Fibroblast of lung (primary cell): Measurements from ENCODE around the gene ITPKB. TPM values are rescaled to one million over a fixed set of nuclear protein-coding genes. Genes with fewer than 3 reads are reported as not detected.

Experiments used
- DNase-seq, 2 donors: peaks; one replicate each; pipeline versions ENCODE4 v3.0.0 to v3.0.0-alpha.2; 2010; ENCODE audit warnings: low read depth in 2 of 2
- H2AFZ ChIP-seq: 2 replicates; pipeline ENCODE4 v1.5.1; 2012; ENCODE audit warnings: low read length, control low read depth, inconsistent platforms
- H3K27ac ChIP-seq: 2 replicates; pipeline ENCODE4 v1.5.1; 2011; ENCODE audit warnings: low read length, control low read depth; ENCODE audit not compliant: insufficient read depth
- H3K27me3 ChIP-seq: 2 replicates; pipeline ENCODE4 v1.5.1; 2011; ENCODE audit warnings: mild to moderate bottlenecking, low read length; ENCODE audit not compliant: control insufficient read depth, insufficient read depth
- H3K36me3 ChIP-seq: 2 replicates; pipeline ENCODE4 v1.5.1; 2011; ENCODE audit warnings: low read length; ENCODE audit not compliant: control insufficient read depth, insufficient read depth
- H3K4me1 ChIP-seq: 2 replicates; pipeline ENCODE4 v1.5.1; 2011; ENCODE audit warnings: low read length; ENCODE audit not compliant: control insufficient read depth, insufficient read depth; ENCODE audit errors: extremely low read depth
- H3K4me2 ChIP-seq: 2 replicates; pipeline ENCODE4 v1.5.1; 2011; ENCODE audit warnings: low read length, control low read depth; ENCODE audit not compliant: insufficient read depth; ENCODE audit errors: extremely low read depth
- H3K4me3 ChIP-seq, 4 experiments: fragments of 200-600 bp in 1 of 4; sonication (generic) in 1 of 4; replicated peaks in 1 of 4; 2 replicates each; pipeline ENCODE4 v1.5.1; 2011 to 2016; ENCODE audit warnings: low read length in 4 of 4, low read depth in 3 of 4, mild to moderate bottlenecking in 3 of 4, control low read depth in 2 of 4, inconsistent platforms in 1 of 4, mixed read lengths in 1 of 4; ENCODE audit not compliant: insufficient read depth in 1 of 4; ENCODE audit errors: control extremely low read depth in 1 of 4
- H3K79me2 ChIP-seq: 2 replicates; pipeline ENCODE4 v1.5.1; 2012; ENCODE audit warnings: mild to moderate bottlenecking, low read length, inconsistent platforms; ENCODE audit not compliant: control insufficient read depth, insufficient read depth
- H3K9ac ChIP-seq: 2 replicates; pipeline ENCODE4 v1.5.1; 2011; ENCODE audit warnings: mild to moderate bottlenecking, low read length, control low read depth; ENCODE audit not compliant: insufficient read depth
- H3K9me3 ChIP-seq: 2 replicates; pipeline ENCODE4 v1.5.1; 2012; ENCODE audit warnings: low read depth, low read length; ENCODE audit not compliant: control insufficient read depth, insufficient read depth
- H4K20me1 ChIP-seq: 2 replicates; pipeline ENCODE4 v1.5.1; 2011; ENCODE audit warnings: low read length; ENCODE audit not compliant: control insufficient read depth, insufficient read depth; ENCODE audit errors: extremely low read depth
- CTCF ChIP-seq, 2 donors: IDR thresholded peaks in 1 of 2; conservative IDR thresholded peaks in 1 of 2; 1 replicate in 1 of 2; 2 replicates in 1 of 2; pipeline ENCODE4 v1.5.1; 2011 to 2012; ENCODE audit warnings: low read length in 2 of 2, control low read depth in 1 of 2, inconsistent platforms in 1 of 2, low read depth in 1 of 2, mild to moderate bottlenecking in 1 of 2
- EZH2 ChIP-seq: IDR thresholded peaks from 2 replicates; pipeline ENCODE4 v1.5.1; 2012; ENCODE audit warnings: low read length, control low read depth, mild to moderate bottlenecking; ENCODE audit errors: missing control alignments
- polyA plus RNA-seq, 2 donors: library from polyadenylated mRNA; depleted of rRNA in 1 of 2; stranded (reverse) in 1 of 2; unstranded in 1 of 2; fragments of >200 nt; gene quantifications; 2 replicates each; pipeline ENCODE4 v1.2.1, GENCODE V29; 2011 to 2012; ENCODE audit warnings: missing spikeins in 1 of 2
- total RNA-seq: library from RNA; depleted of rRNA; stranded (reverse); fragments of >200 nt; gene quantifications from 2 replicates; pipeline ENCODE4 v1.2.1, GENCODE V29; 2014

ITPKB gene
- total and polyA plus RNA-seq, 2 donors (not counting 1 experiment from before 2014, with no cell fraction given), result 10.2 to 32.4 TPM

DNA sequence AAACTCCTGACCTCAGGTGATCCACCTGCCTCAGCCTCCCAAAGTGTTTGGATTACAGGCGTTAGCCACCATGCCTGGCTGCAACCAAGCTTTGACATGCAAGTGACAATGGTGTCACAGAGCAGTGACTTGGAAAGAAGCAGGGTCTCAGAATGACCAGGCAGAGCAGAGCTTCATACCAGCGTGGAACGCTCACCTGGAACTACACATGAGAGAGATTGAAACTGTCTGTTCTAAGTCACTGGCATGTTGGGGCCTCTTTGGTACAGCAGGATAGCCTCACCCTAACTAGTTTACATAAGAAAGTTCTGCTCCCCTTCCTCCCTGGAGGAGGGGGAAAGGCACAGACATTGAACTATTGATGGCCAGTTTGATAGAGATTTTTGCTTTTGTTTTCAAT is 47.5 kb upstream of the ITPKB start:
- H2AFZ ChIP-seq, result no peak overlapping the region
- H3K79me2 ChIP-seq, result no peaks in the 10 kb centered on the region
- H3K27ac ChIP-seq, result no peak overlapping the region
- H3K9me3 ChIP-seq, result no peaks in the 10 kb centered on the region
- no peaks in the 10 kb centered on the region for H3K36me3 ChIP-seq
- no peak for DNase-seq
- H3K27me3 ChIP-seq, result peaks cover 4% of the 10 kb centered on the region
- H3K9ac ChIP-seq, result no peak overlapping the region
- no peak overlapping the region for H3K4me2 ChIP-seq
- no peaks in the 10 kb centered on the region for H3K4me1 ChIP-seq
- no peaks in the 10 kb centered on the region for H4K20me1 ChIP-seq
- TF ChIP-seq CTCF (conservative IDR thresholded peaks at IDR 0.05 in 1 of 2, IDR thresholded peaks at IDR 0.05 in 1 of 2; ENCODE audit: low read depth in 1 of 2, low read length in 2 of 2) (no peak), EZH2 (no peak)
- no peak overlapping the region for H3K4me3 ChIP-seq

GRCh38 chr1:226785805-226786204 is 46.7 kb upstream of the ITPKB start:
- Histone ChIP-seq H3K36me3 (no peaks in the 10 kb centered on the region), H3K79me2 (no peaks in the 10 kb centered on the region), H3K27ac (no peak overlapping the region), H3K4me3 (no peak overlapping the region), H3K9ac (no peak overlapping the region), H3K4me2 (no peak overlapping the region), H3K4me1 (no peaks in the 10 kb centered on the region), H3K9me3 (no peaks in the 10 kb centered on the region), H3K27me3 (peaks cover 4% of the 10 kb centered on the region), H4K20me1 (no peaks in the 10 kb centered on the region), H2AFZ (no peak overlapping the region)
- TF ChIP-seq EZH2 (no peak), CTCF (conservative IDR thresholded peaks at IDR 0.05 in 1 of 2, IDR thresholded peaks at IDR 0.05 in 1 of 2; ENCODE audit: low read depth in 1 of 2, low read length in 2 of 2) (no peak)
- DNase-seq, result no peak

DNA sequence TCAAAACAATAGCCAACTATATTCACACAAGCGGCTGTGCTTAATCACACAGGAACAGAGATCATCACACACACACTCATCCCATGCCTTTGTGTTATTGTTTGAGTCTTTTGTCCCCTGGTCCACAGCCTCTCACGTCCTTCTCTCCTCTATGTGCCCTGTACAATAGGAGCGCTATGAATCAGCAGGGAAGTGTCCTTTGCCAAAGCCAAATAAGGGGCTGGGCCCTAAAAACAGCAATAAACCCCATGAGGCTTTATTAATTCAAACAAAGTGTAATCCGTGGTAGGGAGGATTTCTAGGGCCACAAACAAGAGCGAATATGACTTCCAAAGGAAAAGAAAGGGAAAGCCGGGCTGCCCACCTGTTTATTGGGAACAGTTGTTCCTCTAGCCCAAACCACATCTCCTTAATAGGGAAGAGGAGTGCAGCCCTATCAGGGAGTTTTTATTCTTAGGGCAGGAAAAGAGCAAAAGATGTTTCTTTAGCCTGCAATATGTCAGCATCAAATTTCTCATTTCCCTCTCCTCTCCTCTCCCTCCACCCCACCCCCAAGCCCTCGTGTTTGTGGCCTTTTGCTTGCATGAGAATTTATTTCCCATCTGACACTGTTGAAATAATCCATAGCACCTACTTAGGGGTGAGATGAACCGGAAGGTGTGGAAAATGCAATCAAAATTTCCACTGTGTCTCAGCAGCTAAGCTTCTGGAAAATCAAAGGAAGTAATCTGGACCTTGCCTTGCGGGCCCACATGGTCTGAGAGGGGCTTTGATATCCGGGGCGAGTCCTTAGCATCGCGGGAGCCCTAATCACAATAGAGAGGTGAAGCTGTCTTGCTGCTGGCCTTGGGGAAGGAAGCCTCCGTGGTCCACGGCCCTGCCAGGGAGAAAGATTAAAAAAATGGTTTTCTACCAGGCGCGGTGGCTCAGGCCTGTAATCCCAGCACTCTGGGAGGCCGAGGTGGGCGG is 45.3 kb upstream of the ITPKB start:
- no peak overlapping the region for H2AFZ ChIP-seq
- H3K4me2 ChIP-seq, result no peak overlapping the region
- no peak overlapping the region for H3K4me3 ChIP-seq

More for the DNA sequence above, 45.3 kb upstream of the ITPKB start:
- Histone ChIP-seq H3K9me3 (no peaks in the 10 kb centered on the region), H3K36me3 (no peaks in the 10 kb centered on the region), H4K20me1 (no peaks in the 10 kb centered on the region), H3K9ac (no peak overlapping the region), H3K27me3 (peaks cover 4% of the 10 kb centered on the region), H3K27ac (no peak overlapping the region), H3K79me2 (no peaks in the 10 kb centered on the region), H3K4me1 (no peaks in the 10 kb centered on the region)
- TF ChIP-seq CTCF (conservative IDR thresholded peaks at IDR 0.05 in 1 of 2, IDR thresholded peaks at IDR 0.05 in 1 of 2; ENCODE audit: low read depth in 1 of 2, low read length in 2 of 2) (no peak), EZH2 (no peak)
- peak in 1 of 2 donors; percentile 34 for DNase-seq
